Upper lobe of left lung (tissue), 6 donors: ENCODE measurements around the gene SLC12A6. TPM values are rescaled to one million over a fixed set of nuclear protein-coding genes. Genes with fewer than 3 reads are reported as not detected.

Experiments used
- ATAC-seq, 2 donors: fragments of 200-7000 bp; cut with Tn5 transposase; one replicate each; pipeline ENCODE4 v1.9.1; 2022; ENCODE audit warnings: mild to moderate bottlenecking in 2 of 2, moderate library complexity in 2 of 2; ENCODE audit not compliant: low FRiP score in 2 of 2
- DNase-seq, 2 donors: peaks; one replicate each; pipeline ENCODE4 v3.0.0-alpha.2; 2019 to 2020
- H3K27ac ChIP-seq, 4 donors: fragments of 200-600 bp; sonication (generic); one replicate each; pipeline ENCODE4 v1.5.1; 2016 to 2019
- H3K27me3 ChIP-seq, 4 donors: fragments of 200-600 bp; sonication (generic); one replicate each; pipeline ENCODE4 v1.5.1; 2017 to 2019
- H3K36me3 ChIP-seq, 4 donors: fragments of 200-600 bp; sonication (generic); one replicate each; pipeline ENCODE4 v1.5.1; 2016 to 2019
- H3K4me1 ChIP-seq, 4 donors: fragments of 200-600 bp; sonication (generic); one replicate each; pipeline ENCODE4 v1.5.1; 2018 to 2019
- H3K4me3 ChIP-seq, 4 donors: fragments of 200-600 bp; sonication (generic); one replicate each; pipeline ENCODE4 v1.5.1; 2017 to 2019; ENCODE audit warnings: mild to moderate bottlenecking in 2 of 4, moderate library complexity in 1 of 4
- H3K9me3 ChIP-seq, 4 donors: fragments of 200-600 bp; sonication (generic); one replicate each; pipeline ENCODE4 v1.5.1; 2018 to 2019
- CTCF ChIP-seq, 6 experiments: fragments of 450-650 bp in 4 of 6; fragments of 200-600 bp in 2 of 6; sonication (generic) in 2 of 6; IDR thresholded peaks; one replicate each; pipeline ENCODE4 v1.5.1; 2016 to 2019; ENCODE audit warnings: antibody characterized with exemption in 6 of 6
- EP300 ChIP-seq, 4 donors: sonication (generic); formaldehyde crosslinking; IDR thresholded peaks; one replicate each; pipeline ENCODE4 v1.5.1; 2017; ENCODE audit warnings: antibody characterized with exemption in 4 of 4, control low read depth in 2 of 4
- POLR2A ChIP-seq, 4 donors: fragments of 450-650 bp; IDR thresholded peaks; one replicate each; pipeline ENCODE4 v1.5.1; 2016 to 2017; ENCODE audit warnings: antibody characterized with exemption in 4 of 4, mild to moderate bottlenecking in 2 of 4
- POLR2AphosphoS5 ChIP-seq, 2 donors: sonication (generic); formaldehyde crosslinking; IDR thresholded peaks; one replicate each; pipeline ENCODE4 v1.5.1; 2017; ENCODE audit warnings: antibody characterized with exemption in 2 of 2
- WGBS, 2 donors: methylation state at CpG; one replicate each; pipeline ENCODE4 v1.1.5; 2017 to 2018; 5-methylcytosine and 5-hydroxymethylcytosine counted together
- total RNA-seq, 6 donors: library from RNA; depleted of rRNA in 4 of 6; stranded (reverse); fragments of >200 nt in 4 of 6; gene quantifications; one replicate each; pipeline versions ENCODE4 v1.1.0 to v1.2.1, GENCODE V29; 2016 to 2021
- donor health status: DM: no; HTN: no; CAD: no; lungs with moderate emphysema.
- donor health status: DM: no; HTN: yes; CAD: no; lungs with severe emphysema.

Gene SLC12A6
- total RNA-seq, 6 donors from 2014 or later, result 35.3 to 68.1 (median 50.4) TPM

- Histone ChIP-seq H3K27me3 (no peaks in the 10 kb centered on the region), H3K4me3 (no peak overlapping the region), H3K27ac (peak overlapping the region in 1 of 4 donors; percentile 20), H3K9me3 (no peaks in the 10 kb centered on the region), H3K36me3 (peaks cover 0 to 34% (median 17%) of the 10 kb centered on the region in 4 donors), H3K4me1 (peaks cover 7 to 12% (median 10%) of the 10 kb centered on the region in 4 donors)
- ATAC-seq (no peak), DNase-seq (no peak)
- no peak for TF ChIP-seq CTCF (IDR thresholded peaks at IDR 0.05)
- TF ChIP-seq EP300 (IDR thresholded peaks at IDR 0.05), result no peak
- TF ChIP-seq POLR2A (IDR thresholded peaks at IDR 0.05), result no peak
- TF ChIP-seq POLR2AphosphoS5 (IDR thresholded peaks at IDR 0.05), result no peak
- WGBS, 2 donors, result 73 to 78% methylated on average over 10 of the region's 10 CpGs
Observed at GRCh38 chr15:34362047-34362773, 24.6 kb upstream of the SLC12A6 start.

- TF ChIP-seq POLR2A (IDR thresholded peaks at IDR 0.05) (no peak), CTCF (IDR thresholded peaks at IDR 0.05) (no peak), POLR2AphosphoS5 (IDR thresholded peaks at IDR 0.05) (no peak), EP300 (IDR thresholded peaks at IDR 0.05) (no peak)
- WGBS, 2 donors, result 93 to 99% methylated on average over 7 of the region's 7 CpGs
- no peak for DNase-seq
- Histone ChIP-seq H3K4me1 (peaks cover 6 to 10% (median 9%) of the 10 kb centered on the region in 4 donors), H3K27me3 (no peaks in the 10 kb centered on the region), H3K36me3 (peaks cover 0 to 41% (median 23%) of the 10 kb centered on the region in 4 donors), H3K27ac (no peak overlapping the region), H3K4me3 (no peak overlapping the region), H3K9me3 (no peaks in the 10 kb centered on the region)
- no peak for ATAC-seq
Observed at GRCh38 chr15:34361278-34361677, 23.7 kb upstream of the SLC12A6 start.

GRCh38 chr15:34360298-34360697 is 22.7 kb upstream of the SLC12A6 start:
- Histone ChIP-seq H3K9me3 (no peaks in the 10 kb centered on the region), H3K27ac (no peak overlapping the region), H3K27me3 (no peaks in the 10 kb centered on the region), H3K4me1 (peaks cover 0 to under 1% (median 0%) of the 10 kb centered on the region in 4 donors), H3K36me3 (peaks cover 0 to 48% (median 27%) of the 10 kb centered on the region in 4 donors), H3K4me3 (no peak overlapping the region)
- DNase-seq (no peak), ATAC-seq (no peak)
- WGBS, 2 donors, result 95% methylated on average over 1 of the region's 1 CpG; no CpG with 5 or more reads in 1 of the 2 donors
- TF ChIP-seq EP300 (IDR thresholded peaks at IDR 0.05) (no peak), POLR2A (IDR thresholded peaks at IDR 0.05) (no peak), CTCF (IDR thresholded peaks at IDR 0.05) (no peak), POLR2AphosphoS5 (IDR thresholded peaks at IDR 0.05) (no peak)

- WGBS, 2 donors, result 63 to 90% methylated on average over 2 to 3 of the region's 3 CpGs
- H3K27ac ChIP-seq, result no peak overlapping the region
- no peak overlapping the region for H3K4me3 ChIP-seq
- no peak for DNase-seq
- H3K9me3 ChIP-seq, result no peaks in the 10 kb centered on the region
- H3K4me1 ChIP-seq, result no peaks in the 10 kb centered on the region
- no peak for ATAC-seq
- H3K36me3 ChIP-seq, result peaks cover 0 to 48% (median 27%) of the 10 kb centered on the region in 4 donors
- no peak for TF ChIP-seq EP300 (IDR thresholded peaks at IDR 0.05)
- TF ChIP-seq POLR2AphosphoS5 (IDR thresholded peaks at IDR 0.05), result no peak
- no peak for TF ChIP-seq POLR2A (IDR thresholded peaks at IDR 0.05)
- no peak for TF ChIP-seq CTCF (IDR thresholded peaks at IDR 0.05)
- no peaks in the 10 kb centered on the region for H3K27me3 ChIP-seq
Observed at GRCh38 chr15:34359416-34359815, 21.8 kb upstream of the SLC12A6 start.

GRCh38 chr15:34358948-34359347 is 21.4 kb upstream of the SLC12A6 start:
- H3K9me3 ChIP-seq, result no peaks in the 10 kb centered on the region
- peaks cover 0 to 48% (median 27%) of the 10 kb centered on the region in 4 donors for H3K36me3 ChIP-seq
- H3K4me1 ChIP-seq, result no peaks in the 10 kb centered on the region
- H3K27ac ChIP-seq, result no peak overlapping the region
- DNase-seq (no peak), ATAC-seq (no peak)
- WGBS, 2 donors, result 96 to 100% methylated on average over 4 of the region's 4 CpGs
- TF ChIP-seq EP300 (IDR thresholded peaks at IDR 0.05) (no peak), POLR2AphosphoS5 (IDR thresholded peaks at IDR 0.05) (no peak), POLR2A (IDR thresholded peaks at IDR 0.05) (no peak), CTCF (IDR thresholded peaks at IDR 0.05) (no peak)
- H3K27me3 ChIP-seq, result no peaks in the 10 kb centered on the region
- no peak overlapping the region for H3K4me3 ChIP-seq
